Fibroblast of lung (primary cell): ENCODE results near the gene KNOP1. TPM values are rescaled to one million over a fixed set of nuclear protein-coding genes. Genes with fewer than 3 reads are reported as not detected.
A peak's percentile ranks its signal among the peaks of the same experiment; 100 is the strongest.

Source experiments
- DNase-seq, 2 donors: peaks; one replicate each; pipeline versions ENCODE4 v3.0.0 to v3.0.0-alpha.2; 2010; ENCODE audit warnings: low read depth in 2 of 2
- H2AFZ ChIP-seq: 2 replicates; pipeline ENCODE4 v1.5.1; 2012; ENCODE audit warnings: low read length, control low read depth, inconsistent platforms
- H3K27ac ChIP-seq: 2 replicates; pipeline ENCODE4 v1.5.1; 2011; ENCODE audit warnings: low read length, control low read depth; ENCODE audit not compliant: insufficient read depth
- H3K27me3 ChIP-seq: 2 replicates; pipeline ENCODE4 v1.5.1; 2011; ENCODE audit warnings: mild to moderate bottlenecking, low read length; ENCODE audit not compliant: control insufficient read depth, insufficient read depth
- H3K36me3 ChIP-seq: 2 replicates; pipeline ENCODE4 v1.5.1; 2011; ENCODE audit warnings: low read length; ENCODE audit not compliant: control insufficient read depth, insufficient read depth
- H3K4me1 ChIP-seq: 2 replicates; pipeline ENCODE4 v1.5.1; 2011; ENCODE audit warnings: low read length; ENCODE audit not compliant: control insufficient read depth, insufficient read depth; ENCODE audit errors: extremely low read depth
- H3K4me2 ChIP-seq: 2 replicates; pipeline ENCODE4 v1.5.1; 2011; ENCODE audit warnings: low read length, control low read depth; ENCODE audit not compliant: insufficient read depth; ENCODE audit errors: extremely low read depth
- H3K4me3 ChIP-seq, 4 experiments: fragments of 200-600 bp in 1 of 4; sonication (generic) in 1 of 4; replicated peaks in 1 of 4; 2 replicates each; pipeline ENCODE4 v1.5.1; 2011 to 2016; ENCODE audit warnings: low read length in 4 of 4, low read depth in 3 of 4, mild to moderate bottlenecking in 3 of 4, control low read depth in 2 of 4, inconsistent platforms in 1 of 4, mixed read lengths in 1 of 4; ENCODE audit not compliant: insufficient read depth in 1 of 4; ENCODE audit errors: control extremely low read depth in 1 of 4
- H3K79me2 ChIP-seq: 2 replicates; pipeline ENCODE4 v1.5.1; 2012; ENCODE audit warnings: mild to moderate bottlenecking, low read length, inconsistent platforms; ENCODE audit not compliant: control insufficient read depth, insufficient read depth
- H3K9ac ChIP-seq: 2 replicates; pipeline ENCODE4 v1.5.1; 2011; ENCODE audit warnings: mild to moderate bottlenecking, low read length, control low read depth; ENCODE audit not compliant: insufficient read depth
- H3K9me3 ChIP-seq: 2 replicates; pipeline ENCODE4 v1.5.1; 2012; ENCODE audit warnings: low read depth, low read length; ENCODE audit not compliant: control insufficient read depth, insufficient read depth
- H4K20me1 ChIP-seq: 2 replicates; pipeline ENCODE4 v1.5.1; 2011; ENCODE audit warnings: low read length; ENCODE audit not compliant: control insufficient read depth, insufficient read depth; ENCODE audit errors: extremely low read depth
- EZH2 ChIP-seq: IDR thresholded peaks from 2 replicates; pipeline ENCODE4 v1.5.1; 2012; ENCODE audit warnings: low read length, control low read depth, mild to moderate bottlenecking; ENCODE audit errors: missing control alignments
- polyA plus RNA-seq, 2 donors: library from polyadenylated mRNA; depleted of rRNA in 1 of 2; stranded (reverse) in 1 of 2; unstranded in 1 of 2; fragments of >200 nt; gene quantifications; 2 replicates each; pipeline ENCODE4 v1.2.1, GENCODE V29; 2011 to 2012; ENCODE audit warnings: missing spikeins in 1 of 2
- total RNA-seq: library from RNA; depleted of rRNA; stranded (reverse); fragments of >200 nt; gene quantifications from 2 replicates; pipeline ENCODE4 v1.2.1, GENCODE V29; 2014
- TF ChIP-seq, protein P1 (sequence below), 2 donors: IDR thresholded peaks in 1 of 2; conservative IDR thresholded peaks in 1 of 2; 1 replicate in 1 of 2; 2 replicates in 1 of 2; pipeline ENCODE4 v1.5.1; 2011 to 2012; ENCODE audit warnings: low read length in 2 of 2, control low read depth in 1 of 2, inconsistent platforms in 1 of 2, low read depth in 1 of 2, mild to moderate bottlenecking in 1 of 2

KNOP1 gene
- total and polyA plus RNA-seq, 2 donors (not counting 1 experiment from before 2014, with no cell fraction given) = 7.8 to 12.1 TPM

DNA sequence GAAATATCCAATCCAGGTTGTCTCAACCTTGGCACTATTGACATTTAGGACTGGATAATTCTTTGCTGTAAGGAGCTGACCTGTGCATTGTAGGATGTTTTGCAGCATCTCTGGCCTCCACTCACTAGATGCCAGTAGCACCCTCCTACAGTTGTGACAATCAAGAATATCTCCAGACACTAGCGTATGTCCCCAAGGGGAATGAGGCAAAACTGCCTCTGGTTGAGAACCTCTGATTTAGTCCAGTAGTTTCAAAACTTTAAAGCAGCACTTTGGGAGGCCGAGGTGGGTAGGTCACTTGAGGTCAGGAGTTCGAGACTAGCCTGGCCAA lies 48.5 kb upstream of the KNOP1 start:
- no peaks in the 10 kb centered on the region for H3K79me2 ChIP-seq
- H3K27ac ChIP-seq = no peak overlapping the region
- H3K4me2 ChIP-seq = no peak overlapping the region
- H3K9ac ChIP-seq = no peak overlapping the region
- no peak overlapping the region for H2AFZ ChIP-seq
- no peaks in the 10 kb centered on the region for H3K4me1 ChIP-seq
- TF ChIP-seq, protein P1, sequence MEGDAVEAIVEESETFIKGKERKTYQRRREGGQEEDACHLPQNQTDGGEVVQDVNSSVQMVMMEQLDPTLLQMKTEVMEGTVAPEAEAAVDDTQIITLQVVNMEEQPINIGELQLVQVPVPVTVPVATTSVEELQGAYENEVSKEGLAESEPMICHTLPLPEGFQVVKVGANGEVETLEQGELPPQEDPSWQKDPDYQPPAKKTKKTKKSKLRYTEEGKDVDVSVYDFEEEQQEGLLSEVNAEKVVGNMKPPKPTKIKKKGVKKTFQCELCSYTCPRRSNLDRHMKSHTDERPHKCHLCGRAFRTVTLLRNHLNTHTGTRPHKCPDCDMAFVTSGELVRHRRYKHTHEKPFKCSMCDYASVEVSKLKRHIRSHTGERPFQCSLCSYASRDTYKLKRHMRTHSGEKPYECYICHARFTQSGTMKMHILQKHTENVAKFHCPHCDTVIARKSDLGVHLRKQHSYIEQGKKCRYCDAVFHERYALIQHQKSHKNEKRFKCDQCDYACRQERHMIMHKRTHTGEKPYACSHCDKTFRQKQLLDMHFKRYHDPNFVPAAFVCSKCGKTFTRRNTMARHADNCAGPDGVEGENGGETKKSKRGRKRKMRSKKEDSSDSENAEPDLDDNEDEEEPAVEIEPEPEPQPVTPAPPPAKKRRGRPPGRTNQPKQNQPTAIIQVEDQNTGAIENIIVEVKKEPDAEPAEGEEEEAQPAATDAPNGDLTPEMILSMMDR (conservative IDR thresholded peaks at IDR 0.05 in 1 of 2, IDR thresholded peaks at IDR 0.05 in 1 of 2; ENCODE audit: low read depth in 1 of 2, low read length in 2 of 2) = no peak
- TF ChIP-seq EZH2 = no peak
- no peaks in the 10 kb centered on the region for H3K27me3 ChIP-seq
- no peak for DNase-seq
- no peaks in the 10 kb centered on the region for H4K20me1 ChIP-seq
- H3K9me3 ChIP-seq = no peaks in the 10 kb centered on the region
- H3K4me3 ChIP-seq = no peak overlapping the region
- no peaks in the 10 kb centered on the region for H3K36me3 ChIP-seq

DNA sequence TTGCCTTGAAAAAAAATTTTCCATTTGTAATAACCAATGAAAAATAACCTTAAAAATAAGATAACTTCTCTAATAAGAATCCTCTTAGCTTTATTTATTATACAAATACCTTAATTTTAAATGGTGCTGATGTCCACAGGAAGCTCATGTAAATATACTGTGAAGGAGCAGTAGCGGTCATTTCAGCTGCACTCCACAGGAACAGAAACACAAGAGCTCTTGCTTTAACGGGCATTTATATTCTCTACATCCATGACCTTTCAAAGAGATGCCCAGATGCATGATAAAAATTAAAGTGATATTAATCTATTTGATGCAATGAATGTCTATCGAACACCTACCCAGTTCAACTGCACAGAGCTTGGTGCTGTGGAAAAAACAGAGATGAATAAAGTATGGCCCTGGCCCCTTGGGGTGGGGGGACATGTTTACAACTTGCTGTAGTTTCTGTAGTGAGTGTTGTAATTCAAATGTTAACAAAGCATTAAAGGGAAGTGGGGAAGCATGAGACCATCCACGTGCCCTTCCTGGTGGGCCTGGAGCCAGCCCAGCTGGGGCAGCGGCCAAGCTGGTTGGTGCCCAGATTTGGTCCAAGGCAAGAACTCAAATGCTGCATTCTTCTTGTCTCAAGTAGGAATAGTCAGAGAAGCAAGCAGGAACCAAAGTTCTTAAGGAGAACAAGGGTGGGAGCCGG lies 48.0 kb upstream of the KNOP1 start:
- DNase-seq = peak in 1 of 2 donors; percentile 15
- H3K27me3 ChIP-seq = no peaks in the 10 kb centered on the region
- H3K4me3 ChIP-seq = no peak overlapping the region
- no peaks in the 10 kb centered on the region for H3K79me2 ChIP-seq
- no peaks in the 10 kb centered on the region for H3K4me1 ChIP-seq
- H3K9me3 ChIP-seq = no peaks in the 10 kb centered on the region
- H3K9ac ChIP-seq = no peak overlapping the region
- no peak overlapping the region for H3K4me2 ChIP-seq
- H3K36me3 ChIP-seq = no peaks in the 10 kb centered on the region
- TF ChIP-seq EZH2 = no peak
- TF ChIP-seq, protein P1 (conservative IDR thresholded peaks at IDR 0.05 in 1 of 2, IDR thresholded peaks at IDR 0.05 in 1 of 2; ENCODE audit: low read depth in 1 of 2, low read length in 2 of 2) = no peak
- H4K20me1 ChIP-seq = no peaks in the 10 kb centered on the region
- no peak overlapping the region for H3K27ac ChIP-seq
- no peak overlapping the region for H2AFZ ChIP-seq

DNA sequence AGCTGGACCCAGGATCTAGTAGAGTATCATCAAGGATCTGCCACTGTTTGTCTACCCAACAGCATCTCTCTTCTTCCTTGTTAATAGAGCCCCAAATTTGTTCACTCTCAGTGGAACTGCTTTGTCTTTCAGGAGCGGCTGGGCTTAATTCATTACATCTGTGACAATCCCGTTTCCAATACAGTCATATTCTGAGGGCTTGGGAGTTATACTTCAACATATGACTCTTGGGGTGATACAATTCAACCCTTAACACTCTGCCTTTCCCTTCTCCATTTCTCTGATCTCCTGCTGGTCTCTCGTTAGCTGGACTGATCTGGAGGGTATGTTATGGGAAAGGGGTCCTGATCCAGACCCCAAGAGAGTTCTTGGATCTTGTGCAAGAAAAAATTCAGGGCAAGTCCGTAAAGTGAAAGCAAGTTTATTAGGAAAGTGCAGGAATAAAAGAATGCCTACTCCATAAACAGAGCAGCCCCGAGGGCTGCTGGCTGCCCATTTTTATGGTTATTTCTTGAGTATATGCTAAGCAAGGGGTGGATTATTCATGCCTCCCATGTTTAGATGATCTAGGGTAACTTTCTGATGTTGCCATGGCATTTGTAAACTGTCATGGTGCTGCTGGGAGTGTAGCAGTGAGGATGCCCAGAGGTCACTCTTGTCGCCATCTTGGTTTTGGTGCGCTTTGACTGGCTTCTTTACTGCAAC lies 42.5 kb upstream of the KNOP1 start:
- Histone ChIP-seq H3K27ac (no peak overlapping the region), H3K4me2 (no peak overlapping the region), H3K4me3 (no peak overlapping the region), H3K4me1 (no peaks in the 10 kb centered on the region), H3K9me3 (no peaks in the 10 kb centered on the region), H3K9ac (no peak overlapping the region), H4K20me1 (no peaks in the 10 kb centered on the region), H3K36me3 (no peaks in the 10 kb centered on the region), H2AFZ (no peak overlapping the region), H3K79me2 (no peaks in the 10 kb centered on the region), H3K27me3 (no peaks in the 10 kb centered on the region)
- no peak for DNase-seq
- TF ChIP-seq, protein P1 (conservative IDR thresholded peaks at IDR 0.05 in 1 of 2, IDR thresholded peaks at IDR 0.05 in 1 of 2; ENCODE audit: low read depth in 1 of 2, low read length in 2 of 2) = no peak
- no peak for TF ChIP-seq EZH2
